HepG2 (cell line): Measurements from ENCODE around the gene PHKB. TPM values are rescaled to one million over a fixed set of nuclear protein-coding genes. Genes with fewer than 3 reads are reported as not detected.

Experiments
- ATAC-seq: fragments of 200-7000 bp; cut with Tn5 transposase; 3 replicates; pipeline ENCODE4 v1.9.1; 2020; ENCODE audit warnings: mild to moderate bottlenecking, moderate library complexity
- BruUV-seq: library from RNA; stranded (reverse); fragments of 400-500 nt; replicated peaks from 2 replicates; lab custom pipeline; 2021; lab: Mats Ljungman, UMichigan
- CTCF ChIA-PET: fragments of 300-600 bp; formaldehyde crosslinking; extraction: SDS; loops from one replicate; lab custom pipeline; 2021; ENCODE audit warnings: low total read pairs, inconsistent platforms, low intra/inter-chr PET ratio; lab: Yijun Ruan, JAX
- POLR2A ChIA-PET: fragments of 350-600 bp; sonication (Branson Sonifier 250); formaldehyde crosslinking; loops from one replicate; lab custom pipeline; 2020; ENCODE audit warnings: antibody characterized with exemption, inconsistent platforms; lab: Yijun Ruan, JAX
- DNase-seq: peaks from one replicate; pipeline ENCODE4 v3.0.0-alpha.2; 2015; ENCODE audit warnings: low spot score
- FAIRE-seq: peaks from 3 replicates; lab custom pipeline; 2011; peaks lifted over from hg19 to GRCh38; lab: Jason Lieb, UNC
- H2AFZ ChIP-seq: one replicate; pipeline ENCODE4 v1.6.1; 2011; ENCODE audit warnings: low read length, inconsistent platforms
- H3K27ac ChIP-seq: fragments of 300-600 bp; 3 replicates; pipeline ENCODE4 v1.8.0; 2011; ENCODE audit warnings: mixed run types, mild to moderate bottlenecking, mixed read lengths, low read length, inconsistent platforms; ENCODE audit not compliant: insufficient read depth; ENCODE audit errors: extremely low read length
- H3K27me3 ChIP-seq, 2 experiments: fragments of 200-600 bp in 1 of 2; 2 replicates in 1 of 2; 3 replicates in 1 of 2; pipeline versions ENCODE4 v1.6.0 to v1.8.0; 2011; ENCODE audit warnings: low read length in 2 of 2, mild to moderate bottlenecking in 2 of 2, moderate library complexity in 2 of 2, inconsistent platforms in 1 of 2; ENCODE audit not compliant: insufficient read depth in 2 of 2, control insufficient read depth in 1 of 2
- H3K36me3 ChIP-seq, 2 experiments: fragments of 200-600 bp in 1 of 2; replicated peaks in 1 of 2; 2 replicates in 1 of 2; 3 replicates in 1 of 2; pipeline versions ENCODE4 v1.5.1 to v1.8.0; 2011; ENCODE audit warnings: low read length in 2 of 2, inconsistent platforms in 1 of 2; ENCODE audit not compliant: insufficient read depth in 2 of 2, control insufficient read depth in 1 of 2
- H3K4me1 ChIP-seq: 2 replicates; pipeline ENCODE4 v1.5.1; 2012; ENCODE audit warnings: low read length, inconsistent platforms; ENCODE audit not compliant: insufficient read depth
- H3K4me2 ChIP-seq: 2 replicates; pipeline ENCODE4 v1.6.0; 2011; ENCODE audit warnings: low read depth, low read length, inconsistent platforms
- H3K4me3 ChIP-seq, 3 experiments: fragments of 200-600 bp in 1 of 3; sonication (generic), shearing (Covaris generic) in 1 of 3; replicated peaks in 1 of 3; 2 replicates each; pipeline ENCODE4 v1.5.1; 2011 to 2016; ENCODE audit warnings: low read length in 3 of 3, inconsistent platforms in 2 of 3, low read depth in 2 of 3, mild to moderate bottlenecking in 2 of 3, control low read depth in 1 of 3, mixed read lengths in 1 of 3; ENCODE audit not compliant: insufficient read depth in 1 of 3
- H3K79me2 ChIP-seq: one replicate; pipeline ENCODE4 v1.6.1; 2011; ENCODE audit warnings: low read length, inconsistent platforms; ENCODE audit not compliant: insufficient read depth
- H3K9ac ChIP-seq: 2 replicates; pipeline ENCODE4 v1.6.0; 2011; ENCODE audit warnings: mild to moderate bottlenecking, low read depth, low read length, inconsistent platforms; ENCODE audit not compliant: insufficient read depth
- H3K9me3 ChIP-seq: 2 replicates; pipeline ENCODE4 v1.5.1; 2012; ENCODE audit warnings: mild to moderate bottlenecking, low read length
- H4K20me1 ChIP-seq: 2 replicates; pipeline ENCODE4 v1.6.0; 2011; ENCODE audit warnings: inconsistent platforms, mild to moderate bottlenecking, low read length, moderate library complexity; ENCODE audit not compliant: insufficient read depth
- EP300 ChIP-seq, 3 experiments: sonication (generic) in 1 of 3; formaldehyde crosslinking in 1 of 3; IDR thresholded peaks; 2 replicates each; pipeline versions ENCODE4 v1.5.1 to v1.6.1; 2011 to 2020; ENCODE audit warnings: low read depth in 2 of 3, low read length in 2 of 3, borderline replicate concordance in 1 of 3, improper control_type of control experiment in 1 of 3, mild to moderate bottlenecking in 1 of 3, missing genetic modification reagents in 1 of 3, moderate library complexity in 1 of 3
- FIP1L1 ChIP-seq: fragments of 200-400 bp; formaldehyde crosslinking; IDR thresholded peaks from 2 replicates; pipeline ENCODE4 v1.6.1; 2018; ENCODE audit warnings: low read depth, mild to moderate bottlenecking, low read length, moderate library complexity, borderline replicate concordance; ENCODE audit not compliant: insufficient read depth
- FOSL1 ChIP-seq: sonication (generic); formaldehyde crosslinking; IDR thresholded peaks from 2 replicates; pipeline ENCODE4 v1.9.0; 2021; ENCODE audit warnings: missing genetic modification reagents, borderline replicate concordance
- FOXO4 ChIP-seq: sonication (generic); formaldehyde crosslinking; conservative IDR thresholded peaks from 2 replicates; pipeline ENCODE4 v1.8.1; 2023; ENCODE audit warnings: missing genetic modification reagents
- IRX3 ChIP-seq: sonication (generic); formaldehyde crosslinking; IDR thresholded peaks from 2 replicates; pipeline ENCODE4 v1.8.1; 2023; ENCODE audit warnings: mild to moderate bottlenecking, low read depth, missing genetic modification reagents, borderline replicate concordance
- KLF13 ChIP-seq: sonication (generic); formaldehyde crosslinking; IDR thresholded peaks from 2 replicates; pipeline ENCODE4 v1.4.0; 2020; ENCODE audit warnings: mild to moderate bottlenecking, missing genetic modification reagents
- MLX ChIP-seq: IDR thresholded peaks from 2 replicates; pipeline ENCODE4 v1.6.1; 2016
- MTF2 ChIP-seq: sonication (generic); formaldehyde crosslinking; IDR thresholded peaks from 2 replicates; pipeline ENCODE4 v1.5.0; 2020; ENCODE audit warnings: missing genetic modification reagents, borderline replicate concordance
- RFXANK ChIP-seq: IDR thresholded peaks from 2 replicates; pipeline ENCODE4 v1.6.1; 2016
- SP4 ChIP-seq: sonication (generic); formaldehyde crosslinking; IDR thresholded peaks from 2 replicates; pipeline ENCODE4 v1.8.1; 2023; ENCODE audit warnings: mild to moderate bottlenecking, missing genetic modification reagents
- ZBTB20 ChIP-seq: sonication (generic); formaldehyde crosslinking; IDR thresholded peaks from 2 replicates; pipeline ENCODE4 v1.8.1; 2023; ENCODE audit warnings: missing genetic modification reagents, low read depth, mild to moderate bottlenecking, borderline replicate concordance
- ZNF263 ChIP-seq: sonication (generic); formaldehyde crosslinking; IDR thresholded peaks from 2 replicates; pipeline ENCODE4 v1.4.0; 2020; ENCODE audit warnings: missing genetic modification reagents
- WGBS: methylation state at CpG from one replicate; pipeline ENCODE4 v1.1.6; 2017; ENCODE audit warnings: low lambda C conversion rate; 5-methylcytosine and 5-hydroxymethylcytosine counted together
- in situ Hi-C: cut with HindIII; loops from 2 replicates; pipeline ENCODE4 v1.10.0; 2017; ENCODE audit warnings: low pct_unique_long_range_greater_than_20kb; ENCODE audit not compliant: extremely low pct_ligation_motif_present
- intact Hi-C: fragments of 100-400 bp; cut with micrococcal nuclease; formaldehyde crosslinking; loops from one replicate; pipeline ENCODE4 v1.10.0; 2022; ENCODE audit not compliant: unreplicated experiment
- polyA plus RNA-seq, 8 experiments: library from polyadenylated mRNA; depleted of rRNA in 3 of 8; stranded (reverse) in 7 of 8; unstranded in 1 of 8; fragments of >200 nt; fragmentation: Illumina TruSeq in 4 of 8; extraction: Trizol in 4 of 8; gene quantifications; 2 replicates each; pipeline versions ENCODE4 v1.2.1 to v1.2.3, GENCODE V29; 2011 to 2016; ENCODE audit warnings: low read depth in 4 of 8, missing spikeins in 1 of 8, mixed read lengths in 1 of 8; ENCODE audit not compliant: insufficient read depth in 1 of 8
- total RNA-seq, 5 experiments: library from RNA; depleted of rRNA; stranded (reverse); fragments of >200 nt; fragmentation: Illumina TruSeq; extraction: Trizol; gene quantifications; 2 replicates each; pipeline ENCODE4 v1.2.3, GENCODE V29; 2016; ENCODE audit warnings: low read depth in 1 of 5
- TF ChIP-seq, protein P1 (sequence below): sonication (generic); formaldehyde crosslinking; IDR thresholded peaks from 2 replicates; pipeline ENCODE4 v1.5.0; 2020; ENCODE audit warnings: mild to moderate bottlenecking, missing genetic modification reagents, moderate library complexity
- TF ChIP-seq, protein P2 (sequence below): sonication (generic); formaldehyde crosslinking; IDR thresholded peaks from 2 replicates; pipeline ENCODE4 v1.4.0; 2020; ENCODE audit warnings: missing genetic modification reagents

PHKB gene
- total and polyA plus RNA-seq, 2 of the 13 experiments (the other 11 are each of a cell fraction or from before 2014, with no cell fraction given): 66.0 to 80.8 TPM

GRCh38 chr16:47499080-47499699, 38.1 kb downstream of the PHKB start (continued):
- TF ChIP-seq MTF2 (CRISPR knock-in tag) (0 out of 2 replicates have a peak, but pooled peaks have one; percentile 35), FOXO4 (CRISPR knock-in tag) (0 out of 2 replicates have a peak, but pooled peaks have one; percentile 75), SP4 (CRISPR knock-in tag) (no peak), RFXANK (CRISPR knock-in tag) (no peak)

DNA sequence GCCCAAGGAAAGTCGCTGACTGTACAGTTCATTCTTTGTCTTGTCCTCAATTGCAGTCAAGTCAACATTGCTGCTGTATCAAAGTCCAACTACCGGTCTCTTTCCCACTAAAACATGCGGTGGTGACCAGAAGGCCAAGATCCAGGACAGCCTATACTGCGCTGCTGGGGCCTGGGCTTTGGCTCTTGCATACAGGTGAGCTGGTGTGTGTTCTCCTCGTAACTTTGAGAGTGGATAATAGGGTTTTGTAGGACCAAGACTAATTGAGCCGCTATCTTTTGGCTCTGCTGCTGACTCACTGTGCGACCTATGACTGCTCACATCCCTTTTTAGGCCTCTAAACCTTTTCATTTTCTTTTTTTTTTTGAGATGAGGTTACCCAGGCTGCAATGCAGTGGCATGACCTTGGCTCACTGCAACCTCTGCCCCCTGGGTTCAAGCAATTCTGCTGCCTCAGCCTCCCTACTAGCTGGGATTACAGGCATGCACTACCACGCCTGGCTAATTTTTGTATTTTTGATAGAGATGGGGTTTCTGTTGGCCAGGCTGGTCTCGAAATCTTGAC, 38.7 kb downstream of the PHKB start:
- in situ Hi-C loops (no loop called here), intact Hi-C loops (loop anchor here (2.0 kb wide), 1 partner anchor 39 kb away; the partner anchor contains the start of genes ITFG1 and PHKB)
- Histone ChIP-seq H3K27me3 (no peaks in the 10 kb centered on the region), H3K9me3 (no peaks in the 10 kb centered on the region), H3K79me2 (peaks cover 15% of the 10 kb centered on the region), H3K27ac (peak overlapping the region; percentile 86), H3K36me3 (peaks cover 4 to 34% of the 10 kb centered on the region in 2 experiments), H4K20me1 (no peaks in the 10 kb centered on the region), H3K4me3 (peak overlapping the region in 1 of 3 experiments; percentile 19; a peak in 1 of 6 replicates), H2AFZ (no peak overlapping the region), H3K9ac (peak overlapping the region; percentile 36), H3K4me1 (peaks cover 43% of the 10 kb centered on the region), H3K4me2 (peak overlapping the region; percentile 67)
- ATAC-seq (peak; percentile 100), FAIRE-seq (peak; percentile 96), DNase-seq (peak; percentile 96)
- ChIA-PET POLR2A (interaction anchor here (0.9 to 2.3 kb wide), 4 partner anchors 18 to 55 kb away, joined by 3 to 18 read pairs (median 7); partner anchors contain the start of genes ITFG1 and PHKB), CTCF (no interaction called here)
- 24% methylated on average over 9 of the region's 9 CpGs for WGBS
- TSS peak; percentile 34 for BruUV-seq
- TF ChIP-seq FIP1L1: no peak
- TF ChIP-seq, protein P1, sequence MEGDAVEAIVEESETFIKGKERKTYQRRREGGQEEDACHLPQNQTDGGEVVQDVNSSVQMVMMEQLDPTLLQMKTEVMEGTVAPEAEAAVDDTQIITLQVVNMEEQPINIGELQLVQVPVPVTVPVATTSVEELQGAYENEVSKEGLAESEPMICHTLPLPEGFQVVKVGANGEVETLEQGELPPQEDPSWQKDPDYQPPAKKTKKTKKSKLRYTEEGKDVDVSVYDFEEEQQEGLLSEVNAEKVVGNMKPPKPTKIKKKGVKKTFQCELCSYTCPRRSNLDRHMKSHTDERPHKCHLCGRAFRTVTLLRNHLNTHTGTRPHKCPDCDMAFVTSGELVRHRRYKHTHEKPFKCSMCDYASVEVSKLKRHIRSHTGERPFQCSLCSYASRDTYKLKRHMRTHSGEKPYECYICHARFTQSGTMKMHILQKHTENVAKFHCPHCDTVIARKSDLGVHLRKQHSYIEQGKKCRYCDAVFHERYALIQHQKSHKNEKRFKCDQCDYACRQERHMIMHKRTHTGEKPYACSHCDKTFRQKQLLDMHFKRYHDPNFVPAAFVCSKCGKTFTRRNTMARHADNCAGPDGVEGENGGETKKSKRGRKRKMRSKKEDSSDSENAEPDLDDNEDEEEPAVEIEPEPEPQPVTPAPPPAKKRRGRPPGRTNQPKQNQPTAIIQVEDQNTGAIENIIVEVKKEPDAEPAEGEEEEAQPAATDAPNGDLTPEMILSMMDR: no peak
- TF ChIP-seq IRX3: no peak; the same call in 1 of the 2 replicates
- TF ChIP-seq EP300 (IDR thresholded peaks at IDR 0.05; ENCODE audit: low read depth in 2 of 2, low read length in 2 of 2): peak in 1 of 2 experiments; percentile 85; a peak in 2 of 4 replicates
- TF ChIP-seq EP300 (CRISPR knock-in tag; IDR thresholded peaks at IDR 0.05; ENCODE audit: borderline replicate concordance): peak; percentile 76; the same call in 1 of the 2 replicates
- TF ChIP-seq MLX (CRISPR knock-in tag): peak; percentile 63; the same call in 1 of the 2 replicates
- TF ChIP-seq, protein P2, sequence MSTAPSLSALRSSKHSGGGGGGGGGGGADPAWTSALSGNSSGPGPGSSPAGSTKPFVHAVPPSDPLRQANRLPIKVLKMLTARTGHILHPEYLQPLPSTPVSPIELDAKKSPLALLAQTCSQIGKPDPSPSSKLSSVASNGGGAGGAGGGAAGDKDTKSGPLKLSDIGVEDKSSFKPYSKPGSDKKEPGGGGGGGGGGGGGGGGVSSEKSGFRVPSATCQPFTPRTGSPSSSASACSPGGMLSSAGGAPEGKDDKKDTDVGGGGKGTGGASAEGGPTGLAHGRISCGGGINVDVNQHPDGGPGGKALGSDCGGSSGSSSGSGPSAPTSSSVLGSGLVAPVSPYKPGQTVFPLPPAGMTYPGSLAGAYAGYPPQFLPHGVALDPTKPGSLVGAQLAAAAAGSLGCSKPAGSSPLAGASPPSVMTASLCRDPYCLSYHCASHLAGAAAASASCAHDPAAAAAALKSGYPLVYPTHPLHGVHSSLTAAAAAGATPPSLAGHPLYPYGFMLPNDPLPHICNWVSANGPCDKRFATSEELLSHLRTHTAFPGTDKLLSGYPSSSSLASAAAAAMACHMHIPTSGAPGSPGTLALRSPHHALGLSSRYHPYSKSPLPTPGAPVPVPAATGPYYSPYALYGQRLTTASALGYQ: peak; percentile 52; the same call in 1 of the 2 replicates
- no peak for TF ChIP-seq KLF13 (CRISPR knock-in tag)
- TF ChIP-seq ZBTB20 (CRISPR knock-in tag): peak; percentile 75; the same call in 1 of the 2 replicates
- TF ChIP-seq FOSL1: no peak
- TF ChIP-seq SP4 (CRISPR knock-in tag): 0 out of 2 replicates have a peak, but pooled peaks have one; percentile 37
- no peak; the same call in 1 of the 2 replicates for TF ChIP-seq ZNF263 (CRISPR knock-in tag)
